GM19467 (cell line): ENCODE data around the gene TMEM107.

Source experiments
- ATAC-seq: cut with Tn5 transposase; IDR thresholded peaks from one replicate; pipeline ENCODE4 v1.9.1; 2021; ENCODE audit warnings: mild to moderate bottlenecking, moderate library complexity; ENCODE audit not compliant: unreplicated experiment

The TMEM107 gene

GRCh38 chr17:8138672-8139371, 37.4 kb downstream of the TMEM107 start:
- ATAC-seq, result peak; percentile 73

GRCh38 chr17:8138374-8138671, 37.9 kb downstream of the TMEM107 start:
- ATAC-seq, result peak; percentile 4

- ATAC-seq, result no peak
Measured at GRCh38 chr17:8137645-8138373, 38.4 kb downstream of the TMEM107 start.

- no peak for ATAC-seq
Measured at GRCh38 chr17:8133941-8134340, 42.2 kb downstream of the TMEM107 start.

GRCh38 chr17:8133399-8133798, 42.8 kb downstream of the TMEM107 start:
- no peak for ATAC-seq

- ATAC-seq, result no peak
Measured at GRCh38 chr17:8131844-8132441, 44.2 kb downstream of the TMEM107 start.

DNA sequence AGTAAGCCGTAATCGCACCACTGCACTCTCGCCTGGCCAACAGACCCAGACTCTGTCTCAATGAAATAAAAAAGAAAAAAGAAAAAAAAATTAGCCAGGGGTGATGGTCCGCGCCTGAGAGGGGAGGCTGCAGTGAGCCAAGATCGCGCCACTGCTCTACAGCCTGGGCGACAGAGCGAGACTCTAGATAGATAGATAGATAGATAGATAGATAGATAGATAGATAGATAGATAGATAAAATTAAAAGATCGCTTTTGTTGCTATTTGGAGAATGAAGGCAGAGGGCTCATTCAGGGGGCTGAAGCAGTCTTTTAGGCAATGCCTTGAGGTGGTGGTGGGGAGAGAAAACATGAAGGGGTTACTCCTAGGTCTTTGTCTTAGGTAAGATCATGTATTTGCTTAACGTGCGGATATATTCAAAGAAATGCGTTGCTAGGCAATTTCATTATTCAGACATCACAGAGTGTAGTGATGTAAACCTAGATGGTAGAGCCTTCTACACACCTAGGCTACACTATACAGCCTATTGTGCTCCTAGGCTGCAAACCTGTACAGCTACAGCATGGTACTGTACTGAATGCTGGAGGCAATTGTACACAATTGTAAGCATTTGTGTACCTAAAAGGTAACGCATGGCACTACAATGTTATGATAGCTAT, 47.9 kb downstream of the TMEM107 start:
- no peak for ATAC-seq

DNA sequence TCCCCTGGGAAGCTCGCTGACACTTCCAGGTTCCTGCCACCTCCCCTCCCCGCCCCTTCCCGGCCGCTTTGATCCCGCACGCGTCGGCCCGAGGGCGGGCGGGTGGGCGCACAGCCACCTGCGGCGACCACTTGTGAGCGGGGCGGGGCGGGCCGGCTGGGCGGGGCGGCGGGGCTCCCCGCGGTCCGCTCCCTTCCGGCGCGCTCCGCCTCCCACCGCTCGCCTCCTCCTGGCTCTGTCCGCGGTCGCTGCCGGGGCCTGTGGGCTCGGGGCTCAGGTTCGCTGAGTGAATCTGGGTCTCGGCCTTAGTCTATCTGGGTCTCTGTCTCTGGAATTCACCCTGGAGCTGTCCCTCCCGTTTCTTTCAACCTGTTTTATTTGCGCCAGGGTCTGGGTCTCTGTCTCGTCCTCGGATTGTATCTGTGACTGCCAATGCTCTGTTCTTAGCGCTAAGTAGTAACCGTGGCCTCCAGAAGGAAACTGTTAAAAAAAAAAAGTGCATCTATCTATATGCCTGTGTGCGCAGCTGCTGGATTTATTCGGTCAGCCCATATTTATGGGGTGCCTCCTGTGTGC, 49.6 kb downstream of the TMEM107 start:
- ATAC-seq, result no peak

DNA sequence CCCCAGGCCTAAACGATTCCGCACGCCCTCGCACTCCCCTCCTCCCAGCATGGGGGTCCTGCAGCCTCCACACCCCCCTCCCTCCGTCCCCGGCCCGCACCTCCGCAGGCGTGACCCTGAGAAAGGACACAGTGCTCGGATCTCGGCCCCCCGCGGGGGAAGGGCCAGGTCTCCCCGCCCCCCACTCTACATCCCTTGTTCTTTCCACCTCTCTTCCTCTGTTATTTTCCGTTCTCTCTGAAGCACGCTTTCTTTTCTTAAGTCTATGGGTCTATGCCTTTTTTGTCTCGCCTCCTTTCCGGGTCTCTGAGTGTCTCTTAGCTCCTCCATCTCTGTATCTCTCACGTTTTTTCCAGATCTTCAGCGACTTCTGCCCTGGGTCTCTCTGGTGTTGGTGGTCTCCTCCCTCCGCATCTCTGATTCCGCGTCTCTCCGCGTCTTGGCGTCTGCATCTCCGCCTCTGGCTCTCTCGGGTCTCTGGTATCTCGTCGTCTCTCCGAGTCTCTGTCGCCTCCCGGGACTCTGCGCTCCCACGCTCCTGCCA, 50.2 kb downstream of the TMEM107 start:
- ATAC-seq, result no peak

DNA sequence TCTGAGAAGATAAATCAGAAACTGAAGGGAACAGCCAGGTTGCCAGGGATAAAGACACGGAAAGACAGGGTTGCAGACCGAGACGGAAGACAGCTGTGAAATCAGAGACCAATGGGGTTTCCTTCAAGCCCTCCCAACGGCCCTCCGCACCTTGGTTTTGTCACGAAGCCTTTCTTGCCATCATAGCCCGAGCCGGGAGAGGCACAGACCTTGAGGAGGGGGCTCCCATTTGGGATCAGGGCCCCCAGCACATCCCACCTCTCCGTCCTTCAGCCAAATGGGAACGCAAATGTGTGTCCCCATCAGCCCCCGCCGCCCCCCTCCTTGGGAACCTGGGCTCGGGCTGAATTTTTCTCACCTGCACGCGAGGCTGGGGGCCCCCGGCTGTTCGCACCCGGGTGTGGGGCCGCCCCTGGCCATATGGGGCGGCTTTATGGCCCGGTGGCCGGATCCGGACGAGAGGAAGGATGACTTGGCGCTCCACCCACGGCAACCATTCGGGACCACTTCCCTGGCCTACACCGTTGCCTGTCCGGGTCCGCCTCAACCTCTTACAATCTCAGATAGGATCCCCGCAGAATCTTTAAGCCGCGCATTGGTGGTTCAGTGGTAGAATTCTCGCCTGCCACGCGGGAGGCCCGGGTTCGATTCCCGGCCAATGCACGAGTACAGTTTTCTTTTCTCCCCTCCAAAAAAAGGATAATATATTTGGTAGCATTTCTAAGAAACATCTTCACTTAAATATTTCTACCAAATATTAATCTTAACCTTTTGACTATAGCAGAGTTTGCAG, 50.8 kb downstream of the TMEM107 start:
- no peak for ATAC-seq

- no peak for ATAC-seq
Measured at GRCh38 chr17:8124350-8125153, 51.6 kb downstream of the TMEM107 start.

GRCh38 chr17:8123695-8124349, 52.4 kb downstream of the TMEM107 start, which contains the start of gene HES7:
Gene HES7 (minus strand): TSS chr17:8124106. CDS start chr17:8124084, 22 bp downstream.
- no peak for ATAC-seq

DNA sequence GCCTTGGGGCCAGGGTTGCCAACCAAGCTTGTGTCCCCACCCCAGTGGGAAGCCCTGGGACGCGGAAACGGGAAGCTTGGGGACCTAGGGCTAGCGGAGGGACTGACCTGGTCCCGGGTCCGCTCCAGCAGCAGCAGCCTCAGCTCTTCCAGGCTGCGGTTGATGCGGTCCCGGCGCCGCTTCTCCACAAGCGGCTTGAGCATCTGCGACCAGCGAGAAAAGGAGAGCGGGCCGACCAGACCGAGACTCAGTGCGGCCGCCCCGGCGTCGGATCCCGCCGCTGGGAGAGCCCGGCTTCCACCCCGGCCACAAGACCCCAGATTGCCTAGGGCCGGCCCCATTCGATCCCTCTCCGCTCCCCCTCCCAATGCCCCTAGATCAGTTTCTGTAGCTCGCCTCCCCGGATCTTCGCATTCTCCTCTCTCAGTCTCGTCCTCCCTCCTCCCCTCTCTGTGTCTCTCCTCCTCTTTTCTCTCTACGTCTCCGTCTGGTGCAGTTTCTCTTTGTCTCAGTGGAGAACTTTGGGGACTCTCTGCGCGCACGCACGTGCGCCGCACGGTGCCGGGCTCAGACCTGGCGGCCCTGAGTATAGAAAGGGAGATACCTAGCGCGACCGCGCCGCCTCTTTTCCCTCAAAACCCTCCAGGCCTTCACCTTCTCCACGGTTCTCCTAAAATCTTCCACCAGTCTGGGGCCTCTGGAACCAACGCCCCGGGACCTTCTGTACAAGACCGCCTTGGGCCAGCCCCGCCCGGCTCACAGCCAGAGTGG, 53.1 kb downstream of the TMEM107 start:
- ATAC-seq, result no peak
